CD4-positive, alpha-beta T cell (primary cell): ENCODE results near the gene HIGD1A. TPM values are rescaled to one million over a fixed set of nuclear protein-coding genes. Genes with fewer than 3 reads are reported as not detected.

Experiments used
- ATAC-seq: fragments of 200-7000 bp; cut with Tn5 transposase; one replicate; pipeline ENCODE4 v1.10.0; 2022; ENCODE audit warnings: mild to moderate bottlenecking; ENCODE audit not compliant: poor library complexity
- CTCF ChIA-PET: fragments of 350-600 bp; sonication (Branson Sonifier 250); formaldehyde crosslinking; loops from one replicate; lab custom pipeline; 2021; ENCODE audit warnings: antibody characterized with exemption, inconsistent platforms; lab: Charles Lee
- POLR2A ChIA-PET: fragments of 350-600 bp; sonication (Branson Sonifier 250); formaldehyde crosslinking; loops from one replicate; lab custom pipeline; 2021; ENCODE audit warnings: antibody characterized with exemption, inconsistent platforms; lab: Charles Lee
- DNase-seq, 14 experiments: peaks; one replicate each; pipeline ENCODE4 v3.0.0-alpha.2; 2013 to 2020; ENCODE audit warnings: mixed read lengths in 2 of 14
- H3K27ac ChIP-seq, 2 donors: one replicate each; pipeline versions ENCODE4 v1.5.1 to v1.7.0; 2013; ENCODE audit warnings: low read length in 2 of 2, low read depth in 1 of 2, mild to moderate bottlenecking in 1 of 2
- H3K27me3 ChIP-seq, 2 experiments: 1 replicate in 1 of 2; 2 replicates in 1 of 2; pipeline versions ENCODE4 v1.6.1 to v1.7.0; 2013; ENCODE audit warnings: low read length in 2 of 2, control low read depth in 1 of 2, mild to moderate bottlenecking in 1 of 2, moderate library complexity in 1 of 2; ENCODE audit not compliant: insufficient read depth in 2 of 2, control insufficient read depth in 1 of 2
- H3K36me3 ChIP-seq: one replicate; pipeline ENCODE4 v1.6.1; 2013; ENCODE audit warnings: low read length, control low read depth; ENCODE audit not compliant: insufficient read depth
- H3K4me1 ChIP-seq: one replicate; pipeline ENCODE4 v1.6.1; 2013; ENCODE audit warnings: low read length, control low read depth; ENCODE audit not compliant: insufficient read depth
- H3K4me3 ChIP-seq: one replicate; pipeline ENCODE4 v1.5.1; 2013; ENCODE audit warnings: mild to moderate bottlenecking, low read length, moderate library complexity
- H3K9me3 ChIP-seq, 2 experiments: 1 replicate in 1 of 2; 2 replicates in 1 of 2; pipeline versions ENCODE4 v1.6.1 to v1.7.0; 2013; ENCODE audit warnings: low read length in 2 of 2, mild to moderate bottlenecking in 2 of 2, control low read depth in 1 of 2, moderate library complexity in 1 of 2; ENCODE audit not compliant: control insufficient read depth in 1 of 2, insufficient read depth in 1 of 2
- H3K27ac Mint-ChIP-seq: one replicate; pipeline ENCODE4 v1.8.0; 2020; ENCODE audit warnings: mixed read lengths
- H3K27me3 Mint-ChIP-seq: one replicate; pipeline ENCODE4 v1.8.0; 2021; ENCODE audit warnings: mixed read lengths
- H3K36me3 Mint-ChIP-seq: one replicate; pipeline ENCODE4 v1.8.0; 2021; ENCODE audit warnings: low read depth, mixed read lengths
- H3K4me1 Mint-ChIP-seq: one replicate; pipeline ENCODE4 v1.8.0; 2021; ENCODE audit warnings: low read depth, mixed read lengths
- H3K4me3 Mint-ChIP-seq: one replicate; pipeline ENCODE4 v1.8.0; 2020; ENCODE audit warnings: mild to moderate bottlenecking, mixed read lengths
- H3K9me3 Mint-ChIP-seq: one replicate; pipeline ENCODE4 v1.8.0; 2020; ENCODE audit warnings: mixed read lengths
- intact Hi-C, 2 experiments: fragments of 100-400 bp; cut with DNase I in 1 of 2; cut with micrococcal nuclease in 1 of 2; formaldehyde crosslinking; loops; one replicate each; pipeline versions ENCODE4 v1.15.1 to v1.9.0; 2023 to 2025; cut with DNase I, micrococcal nuclease
- total RNA-seq, 174 experiments: library from RNA in 2 of 174; stranded (reverse) in 2 of 174; gene quantifications; one replicate each; pipeline ENCODE4 v1.2.3 and lab custom pipeline; 2021 to 2026
- TF ChIP-seq, protein P1 (sequence below): fragments of 200-600 bp; IDR thresholded peaks from one replicate; pipeline ENCODE4 v1.8.0; 2022; ENCODE audit warnings: antibody characterized with exemption, mild to moderate bottlenecking

HIGD1A gene
- total RNA-seq, 2 experiments from 2014 or later: 9.3 to 11.3 TPM

DNA sequence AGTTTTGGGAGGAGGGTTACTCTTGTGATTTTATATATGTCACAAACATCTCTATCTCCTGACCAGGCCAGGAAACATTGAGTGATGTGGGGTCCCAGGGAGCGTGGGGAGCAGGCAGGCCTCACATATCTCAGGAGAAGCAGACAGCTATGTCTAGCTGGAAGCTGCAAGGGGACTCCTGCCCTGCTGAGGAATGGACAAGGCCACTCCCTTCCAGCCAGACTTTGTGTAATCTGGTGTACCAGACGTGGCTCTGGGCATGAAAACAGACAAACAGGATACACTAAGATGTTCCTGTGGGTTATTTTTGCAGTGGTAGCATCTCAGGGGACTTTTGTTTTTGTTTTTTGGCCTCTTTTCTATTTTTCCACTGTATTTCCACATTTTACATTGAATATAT, 48.2 kb upstream of the HIGD1A start:
- Histone ChIP-seq H3K27me3 (no peaks in the 10 kb centered on the region), H3K27ac (no peak overlapping the region), H3K4me1 (peaks cover 4% of the 10 kb centered on the region), H3K9me3 (no peaks in the 10 kb centered on the region), H3K36me3 (no peaks in the 10 kb centered on the region), H3K4me3 (no peak overlapping the region)
- DNase-seq (no peak), ATAC-seq (no peak)
- CTCF ChIA-PET: no interaction called here
- Mint-ChIP-seq H3K27me3 (peaks cover 13% of the 10 kb centered on the region), H3K4me1 (peaks cover under 1% of the 10 kb centered on the region), H3K4me3 (no peak overlapping the region), H3K36me3 (no peaks in the 10 kb centered on the region), H3K27ac (no peak overlapping the region), H3K9me3 (no peaks in the 10 kb centered on the region)
- POLR2A ChIA-PET: no interaction called here
- TF ChIP-seq, protein P1, sequence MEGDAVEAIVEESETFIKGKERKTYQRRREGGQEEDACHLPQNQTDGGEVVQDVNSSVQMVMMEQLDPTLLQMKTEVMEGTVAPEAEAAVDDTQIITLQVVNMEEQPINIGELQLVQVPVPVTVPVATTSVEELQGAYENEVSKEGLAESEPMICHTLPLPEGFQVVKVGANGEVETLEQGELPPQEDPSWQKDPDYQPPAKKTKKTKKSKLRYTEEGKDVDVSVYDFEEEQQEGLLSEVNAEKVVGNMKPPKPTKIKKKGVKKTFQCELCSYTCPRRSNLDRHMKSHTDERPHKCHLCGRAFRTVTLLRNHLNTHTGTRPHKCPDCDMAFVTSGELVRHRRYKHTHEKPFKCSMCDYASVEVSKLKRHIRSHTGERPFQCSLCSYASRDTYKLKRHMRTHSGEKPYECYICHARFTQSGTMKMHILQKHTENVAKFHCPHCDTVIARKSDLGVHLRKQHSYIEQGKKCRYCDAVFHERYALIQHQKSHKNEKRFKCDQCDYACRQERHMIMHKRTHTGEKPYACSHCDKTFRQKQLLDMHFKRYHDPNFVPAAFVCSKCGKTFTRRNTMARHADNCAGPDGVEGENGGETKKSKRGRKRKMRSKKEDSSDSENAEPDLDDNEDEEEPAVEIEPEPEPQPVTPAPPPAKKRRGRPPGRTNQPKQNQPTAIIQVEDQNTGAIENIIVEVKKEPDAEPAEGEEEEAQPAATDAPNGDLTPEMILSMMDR: no peak
- intact Hi-C loops: no loop called here

DNA sequence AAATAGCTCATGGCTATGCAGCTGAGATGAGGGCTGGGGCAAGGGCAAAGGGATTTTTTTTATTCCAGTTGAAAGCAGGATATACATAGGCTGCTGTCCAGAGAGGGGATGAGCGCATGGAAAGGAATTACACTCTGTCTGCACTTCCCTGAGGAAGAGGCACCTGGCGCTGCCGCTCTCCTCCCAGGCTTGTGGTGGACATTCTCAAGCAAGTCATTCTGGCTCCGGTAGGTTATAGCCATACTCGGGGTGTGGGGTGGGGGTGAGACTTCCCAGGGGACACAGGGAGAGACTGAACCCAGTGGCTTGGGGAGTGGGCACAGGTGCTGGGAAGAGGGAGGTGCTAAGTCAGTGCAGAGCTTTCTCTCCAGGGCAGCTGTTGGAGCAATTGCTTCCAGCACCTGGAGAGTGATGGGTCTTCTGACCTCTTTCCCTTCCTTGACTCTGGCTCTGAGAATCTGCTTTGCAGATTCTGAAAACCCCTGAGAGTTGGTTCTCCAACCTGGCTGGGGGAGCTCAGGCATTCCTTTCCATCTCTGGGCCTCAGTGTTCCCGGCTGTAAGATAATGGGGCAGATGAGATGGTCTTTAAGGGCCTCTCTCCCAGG, 47.0 kb upstream of the HIGD1A start:
- Mint-ChIP-seq H3K9me3 (no peaks in the 10 kb centered on the region), H3K4me1 (peaks cover 7% of the 10 kb centered on the region), H3K27ac (no peak overlapping the region), H3K4me3 (no peak overlapping the region), H3K36me3 (no peaks in the 10 kb centered on the region), H3K27me3 (peaks cover 5% of the 10 kb centered on the region)
- ChIA-PET CTCF (no interaction called here), POLR2A (no interaction called here)
- intact Hi-C loops: no loop called here
- Histone ChIP-seq H3K4me1 (peaks cover 11% of the 10 kb centered on the region), H3K4me3 (no peak overlapping the region), H3K9me3 (no peaks in the 10 kb centered on the region), H3K36me3 (no peaks in the 10 kb centered on the region), H3K27ac (no peak overlapping the region), H3K27me3 (no peaks in the 10 kb centered on the region)
- TF ChIP-seq, protein P1: no peak
- no peak for ATAC-seq
- no peak for DNase-seq

DNA sequence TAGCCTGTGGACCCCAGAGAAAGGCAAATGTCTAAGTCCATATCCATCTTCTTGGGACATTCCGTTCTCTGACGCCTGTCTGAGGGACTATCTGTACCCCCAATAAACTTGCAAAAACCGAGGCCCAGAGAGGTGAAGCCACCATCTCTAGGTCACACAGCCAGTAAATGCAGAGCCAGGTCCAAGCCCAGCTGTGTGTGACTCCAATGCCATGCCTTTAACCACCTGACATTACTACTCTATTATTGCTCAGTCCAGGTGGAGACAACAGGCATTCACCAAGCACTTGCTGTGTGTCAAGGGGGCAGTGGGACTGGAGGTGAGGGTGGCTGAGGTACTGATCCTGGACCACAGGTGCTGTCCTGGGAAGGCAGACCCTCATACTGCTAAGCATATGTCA, 46.0 kb upstream of the HIGD1A start:
- CTCF ChIA-PET: no interaction called here
- POLR2A ChIA-PET: no interaction called here
- TF ChIP-seq, protein P1: no peak
- no peak for ATAC-seq
- Mint-ChIP-seq H3K9me3 (no peaks in the 10 kb centered on the region), H3K36me3 (no peaks in the 10 kb centered on the region), H3K4me3 (no peak overlapping the region), H3K27me3 (peaks cover 2% of the 10 kb centered on the region), H3K27ac (no peak overlapping the region), H3K4me1 (peaks cover 7% of the 10 kb centered on the region)
- DNase-seq: no peak
- Histone ChIP-seq H3K4me1 (peaks cover 11% of the 10 kb centered on the region), H3K9me3 (no peaks in the 10 kb centered on the region), H3K27ac (no peak overlapping the region), H3K4me3 (no peak overlapping the region), H3K36me3 (no peaks in the 10 kb centered on the region), H3K27me3 (no peaks in the 10 kb centered on the region)
- intact Hi-C loops: no loop called here
